HG03457 (cell line): ENCODE measurements around the gene MYOG.

Source experiments
- ATAC-seq: cut with Tn5 transposase; IDR thresholded peaks from one replicate; pipeline ENCODE4 v1.9.1; 2021; ENCODE audit warnings: moderate number of reproducible peaks; ENCODE audit not compliant: unreplicated experiment

The MYOG gene

DNA sequence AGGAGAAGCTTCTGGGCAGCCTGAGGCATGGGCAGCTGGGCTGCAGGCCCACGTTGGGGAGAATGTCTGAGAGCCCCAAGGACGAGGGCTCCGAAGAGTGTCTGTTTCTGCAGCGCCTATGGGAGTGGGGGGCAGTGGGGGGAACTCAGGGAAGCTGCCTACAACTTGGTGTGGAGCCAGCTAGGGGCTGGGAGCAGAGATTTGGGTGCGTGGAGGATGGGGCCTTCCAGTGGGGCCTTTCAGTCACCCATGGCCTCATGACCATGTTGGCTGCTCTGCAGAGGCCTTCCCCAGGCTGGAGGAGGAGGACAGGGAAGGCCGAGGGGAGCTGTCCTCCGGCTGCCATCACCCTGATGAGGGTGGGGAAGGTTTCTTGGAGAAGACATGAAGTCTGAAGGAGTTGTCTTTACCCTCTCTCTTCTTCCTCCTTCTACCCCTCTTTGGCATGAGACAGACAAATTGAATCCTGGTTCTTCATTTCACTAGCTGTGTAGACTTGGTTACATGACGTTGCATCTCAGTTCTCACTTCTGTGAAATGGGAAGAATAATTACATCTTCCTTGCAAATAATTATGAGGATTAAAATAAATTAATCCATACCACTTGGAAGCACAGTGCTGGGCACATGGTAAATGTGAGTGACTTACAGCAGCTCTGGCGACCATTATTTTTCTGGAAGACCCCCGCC, 51.2 kb downstream of the MYOG start:
- no peak for ATAC-seq

DNA sequence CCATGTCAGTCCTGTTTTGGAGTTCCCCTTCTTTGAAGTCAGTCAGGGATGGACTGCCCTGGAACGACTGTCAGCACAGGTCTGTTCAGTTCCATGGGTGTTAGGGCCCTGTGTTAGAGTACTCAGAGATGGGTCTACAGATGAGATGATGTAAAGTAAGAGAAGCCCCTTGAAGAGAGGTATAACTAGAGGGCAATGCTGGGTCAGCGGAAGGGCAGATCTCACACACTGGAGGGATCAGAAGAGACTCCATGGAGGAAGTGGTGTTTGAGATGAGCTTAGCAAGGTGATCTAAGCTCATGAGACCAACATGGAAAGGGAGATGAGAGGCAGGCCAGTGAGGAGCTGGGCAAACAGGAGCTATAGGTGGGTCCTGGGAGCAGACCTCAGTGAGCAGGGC, 51.9 kb downstream of the MYOG start:
- ATAC-seq, result no peak

DNA sequence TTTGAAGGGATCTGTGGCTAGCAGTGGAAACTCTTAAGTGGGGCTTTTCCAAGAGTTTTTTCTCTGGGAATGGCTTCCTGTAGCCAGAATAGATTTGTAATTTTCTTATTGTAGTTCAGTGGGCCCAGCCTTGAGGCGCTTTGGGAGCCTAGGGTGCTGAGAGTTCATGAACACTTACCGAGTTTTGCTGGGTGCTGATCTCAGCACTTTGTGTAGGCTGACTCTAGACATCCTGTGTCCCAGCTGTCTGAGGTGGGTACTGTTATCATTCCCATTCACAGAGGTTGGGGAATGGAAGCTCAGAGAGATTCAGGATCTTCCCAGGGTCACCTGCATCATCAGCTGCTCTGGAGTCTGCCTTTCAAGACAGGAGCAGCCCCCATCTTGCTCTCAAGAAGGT, 52.5 kb downstream of the MYOG start:
- ATAC-seq, result no peak
